ENCODE measurements around the gene VPS11.

DNA sequence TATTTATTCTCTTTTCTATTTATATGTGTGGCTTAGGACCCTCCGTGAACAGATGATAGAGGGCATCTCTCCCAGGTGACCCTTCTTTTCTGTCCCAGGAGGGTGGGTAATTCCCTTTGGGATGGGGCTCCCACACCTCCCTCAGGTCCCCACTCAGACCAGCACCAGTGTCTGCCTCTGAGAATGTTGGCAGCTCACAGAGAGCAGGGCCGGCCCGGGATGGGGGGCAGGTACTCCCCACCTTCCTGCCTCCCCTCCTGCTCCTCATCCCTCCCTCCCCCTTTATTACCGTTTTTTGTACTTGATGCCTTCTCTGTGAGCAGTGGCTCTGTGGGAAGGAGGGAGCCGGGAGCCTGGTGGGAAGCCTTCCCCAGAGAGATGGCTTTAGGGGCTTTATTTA is 49.0 kb downstream of the VPS11 start:
- TF ChIP-seq, protein P1, sequence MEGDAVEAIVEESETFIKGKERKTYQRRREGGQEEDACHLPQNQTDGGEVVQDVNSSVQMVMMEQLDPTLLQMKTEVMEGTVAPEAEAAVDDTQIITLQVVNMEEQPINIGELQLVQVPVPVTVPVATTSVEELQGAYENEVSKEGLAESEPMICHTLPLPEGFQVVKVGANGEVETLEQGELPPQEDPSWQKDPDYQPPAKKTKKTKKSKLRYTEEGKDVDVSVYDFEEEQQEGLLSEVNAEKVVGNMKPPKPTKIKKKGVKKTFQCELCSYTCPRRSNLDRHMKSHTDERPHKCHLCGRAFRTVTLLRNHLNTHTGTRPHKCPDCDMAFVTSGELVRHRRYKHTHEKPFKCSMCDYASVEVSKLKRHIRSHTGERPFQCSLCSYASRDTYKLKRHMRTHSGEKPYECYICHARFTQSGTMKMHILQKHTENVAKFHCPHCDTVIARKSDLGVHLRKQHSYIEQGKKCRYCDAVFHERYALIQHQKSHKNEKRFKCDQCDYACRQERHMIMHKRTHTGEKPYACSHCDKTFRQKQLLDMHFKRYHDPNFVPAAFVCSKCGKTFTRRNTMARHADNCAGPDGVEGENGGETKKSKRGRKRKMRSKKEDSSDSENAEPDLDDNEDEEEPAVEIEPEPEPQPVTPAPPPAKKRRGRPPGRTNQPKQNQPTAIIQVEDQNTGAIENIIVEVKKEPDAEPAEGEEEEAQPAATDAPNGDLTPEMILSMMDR (IDR thresholded peaks at IDR 0.05), result no peak
- TF ChIP-seq POLR2A (IDR thresholded peaks at IDR 0.05), result no peak
- no peak for TF ChIP-seq POLR2AphosphoS5 (IDR thresholded peaks at IDR 0.05)
